GM21381 (cell line): Measurements from ENCODE around the gene TAS1R1.

Experiments used
- ATAC-seq: cut with Tn5 transposase; IDR thresholded peaks from one replicate; pipeline ENCODE4 v1.9.1; 2021; ENCODE audit warnings: mild to moderate bottlenecking, moderate library complexity; ENCODE audit not compliant: unreplicated experiment

TAS1R1 gene

DNA sequence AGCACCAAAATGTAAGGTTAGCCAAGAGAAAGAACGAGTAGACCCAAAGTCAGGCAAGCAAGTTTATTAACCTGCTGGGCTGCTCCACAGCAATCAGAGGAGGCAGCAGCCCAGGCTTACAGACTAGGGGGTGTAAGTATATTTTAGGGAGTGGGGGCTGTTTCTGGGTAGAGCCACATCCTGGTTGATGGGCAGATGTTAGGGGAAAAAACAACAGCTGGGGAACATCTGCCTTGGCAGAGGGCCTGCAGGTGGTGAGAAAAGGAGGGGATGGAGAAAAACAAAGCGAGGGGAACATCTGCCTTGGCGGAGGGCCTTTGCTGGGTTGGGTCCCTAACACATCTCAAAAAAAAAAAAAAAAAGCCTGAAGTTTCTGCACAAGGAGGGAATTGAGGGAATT, 15.0 kb downstream of the TAS1R1 start:
- no peak for ATAC-seq

- no peak for ATAC-seq
These were observed 15.9 kb downstream of the TAS1R1 start for GRCh38 chr1:6570987-6571386.

DNA sequence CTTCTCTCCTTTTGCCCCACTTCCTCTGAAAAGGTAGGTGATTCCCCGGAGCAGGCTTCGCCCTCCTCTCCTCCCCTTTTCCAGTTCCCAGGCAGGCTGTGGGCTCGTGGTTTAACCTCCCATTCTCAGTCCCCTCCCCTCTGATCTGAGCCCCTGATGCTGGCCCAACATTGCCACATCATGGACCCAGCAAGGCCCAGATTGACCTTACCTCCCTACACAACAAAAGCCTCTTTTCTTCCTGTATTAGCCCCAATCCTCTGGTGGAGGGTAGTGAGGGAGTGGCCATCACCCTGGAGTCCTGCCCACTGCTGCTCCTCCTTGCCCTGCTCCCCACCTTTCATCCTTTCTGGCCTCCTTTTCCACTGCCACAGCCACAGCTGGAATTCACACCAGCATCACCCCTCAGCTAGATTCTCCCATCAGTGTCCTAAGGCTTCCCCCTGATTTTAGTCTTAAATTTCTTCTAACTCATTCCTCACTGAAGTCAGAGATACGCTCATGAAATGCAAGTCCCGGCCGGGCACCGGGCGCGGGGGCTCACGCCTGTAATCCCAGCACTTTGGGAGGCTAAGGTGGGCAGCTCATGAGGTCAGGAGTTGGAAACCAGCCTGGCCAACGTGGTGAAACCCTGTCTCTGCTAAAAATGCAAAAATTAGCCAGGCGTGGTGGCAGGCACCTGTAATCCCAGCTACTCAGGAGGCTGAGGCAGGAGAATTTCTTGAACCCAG, 17.7 kb downstream of the TAS1R1 start:
- no peak for ATAC-seq

- ATAC-seq, result no peak
These were observed 19.0 kb downstream of the TAS1R1 start for GRCh38 chr1:6574025-6574620.

GRCh38 chr1:6574818-6575217, 19.7 kb downstream of the TAS1R1 start:
- ATAC-seq, result no peak

GRCh38 chr1:6577831-6578525, 22.9 kb downstream of the TAS1R1 start:
- no peak for ATAC-seq

GRCh38 chr1:6578624-6579373, 23.7 kb downstream of the TAS1R1 start:
- ATAC-seq, result no peak

- peak; percentile 98 for ATAC-seq
These were observed 24.4 kb downstream of the TAS1R1 start, which contains the start of gene ZBTB48 for GRCh38 chr1:6579374-6580118. Gene ZBTB48 (plus strand): TSS chr1:6579994. CDS start chr1:6580610, 616 bp downstream.

DNA sequence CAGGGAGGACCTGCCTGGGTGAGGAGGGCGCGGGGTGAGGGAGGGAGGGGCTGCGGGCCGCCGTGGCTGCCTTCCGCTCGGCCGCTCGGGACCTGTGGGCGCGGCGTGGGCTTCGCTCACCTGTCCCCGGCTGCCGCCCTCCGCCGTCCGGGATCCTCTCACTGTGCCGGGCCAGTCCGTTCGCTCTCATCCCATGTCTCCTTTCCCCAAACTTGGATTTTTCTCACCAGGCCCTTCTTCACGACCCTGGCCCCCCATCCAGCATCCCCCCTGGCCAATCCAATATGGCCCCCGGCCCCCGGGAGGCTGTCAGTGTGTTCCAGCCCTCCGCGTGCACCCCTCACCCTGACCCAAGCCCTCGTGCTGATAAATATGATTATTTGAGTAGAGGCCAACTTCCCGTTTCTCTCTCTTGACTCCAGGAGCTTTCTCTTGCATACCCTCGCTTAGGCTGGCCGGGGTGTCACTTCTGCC, 25.0 kb downstream of the TAS1R1 start:
- no peak for ATAC-seq

DNA sequence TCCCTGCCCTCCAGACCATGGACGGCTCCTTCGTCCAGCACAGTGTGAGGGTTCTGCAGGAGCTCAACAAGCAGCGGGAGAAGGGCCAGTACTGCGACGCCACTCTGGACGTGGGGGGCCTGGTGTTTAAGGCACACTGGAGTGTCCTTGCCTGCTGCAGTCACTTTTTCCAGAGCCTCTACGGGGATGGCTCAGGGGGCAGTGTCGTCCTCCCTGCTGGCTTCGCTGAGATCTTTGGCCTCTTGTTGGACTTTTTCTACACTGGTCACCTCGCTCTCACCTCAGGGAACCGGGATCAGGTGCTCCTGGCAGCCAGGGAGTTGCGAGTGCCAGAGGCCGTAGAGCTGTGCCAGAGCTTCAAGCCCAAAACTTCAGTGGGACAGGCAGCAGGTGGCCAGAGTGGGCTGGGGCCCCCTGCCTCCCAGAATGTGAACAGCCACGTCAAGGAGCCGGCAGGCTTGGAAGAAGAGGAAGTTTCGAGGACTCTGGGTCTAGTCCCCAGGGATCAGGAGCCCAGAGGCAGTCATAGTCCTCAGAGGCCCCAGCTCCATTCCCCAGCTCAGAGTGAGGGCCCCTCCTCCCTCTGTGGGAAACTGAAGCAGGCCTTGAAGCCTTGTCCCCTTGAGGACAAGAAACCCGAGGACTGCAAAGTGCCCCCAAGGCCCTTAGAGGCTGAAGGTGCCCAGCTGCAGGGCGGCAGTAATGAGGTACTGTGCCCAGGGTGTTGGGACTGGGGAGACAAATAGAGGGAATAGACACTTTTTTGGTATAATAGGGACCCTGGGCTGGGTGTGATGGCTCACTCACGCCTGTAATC, 25.7 kb downstream of the TAS1R1 start:
- ATAC-seq, result no peak

GRCh38 chr1:6581561-6582305, 26.6 kb downstream of the TAS1R1 start:
- ATAC-seq, result no peak

DNA sequence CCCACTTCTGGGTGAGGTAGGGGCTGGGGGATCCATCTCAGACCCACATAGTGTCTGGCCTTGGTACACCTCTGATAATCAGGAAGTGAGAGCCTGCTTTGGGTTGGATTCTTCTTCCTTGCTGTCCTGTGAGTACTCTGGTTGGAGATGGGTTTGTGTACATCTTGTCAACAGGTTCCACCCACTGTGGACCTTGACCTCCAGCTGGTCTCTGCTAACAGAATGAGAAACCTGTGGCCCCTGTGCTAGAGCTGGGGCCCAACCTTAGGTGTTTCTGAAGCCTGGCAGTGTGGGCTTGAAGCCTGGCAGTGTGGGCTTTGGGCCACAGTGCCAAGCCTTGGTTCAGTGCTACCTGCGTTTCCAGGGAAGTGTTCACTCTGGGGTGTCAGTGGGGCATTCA, 27.3 kb downstream of the TAS1R1 start:
- no peak for ATAC-seq

GRCh38 chr1:6584126-6585080, 29.3 kb downstream of the TAS1R1 start:
- no peak for ATAC-seq

GRCh38 chr1:6585081-6585722, 30.1 kb downstream of the TAS1R1 start:
- ATAC-seq, result no peak

DNA sequence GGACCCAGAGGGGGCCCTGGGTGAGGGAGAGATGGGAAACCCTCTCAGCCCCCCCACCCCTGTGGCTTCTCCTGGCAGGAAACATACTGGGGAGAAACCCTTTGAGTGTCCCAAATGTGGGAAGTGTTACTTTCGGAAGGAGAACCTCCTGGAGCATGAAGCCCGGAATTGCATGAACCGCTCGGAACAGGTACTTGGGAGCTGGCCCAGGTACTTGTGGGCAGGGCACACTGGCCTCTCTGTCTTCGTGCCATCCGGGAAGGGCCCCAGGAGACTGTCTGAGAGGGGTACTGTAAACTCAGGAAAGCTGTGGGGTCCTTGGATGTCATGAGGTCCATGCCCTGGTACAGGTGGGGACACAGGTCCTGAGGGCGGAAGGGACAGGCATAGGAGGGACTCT, 30.7 kb downstream of the TAS1R1 start:
- ATAC-seq, result no peak

GRCh38 chr1:6586404-6586816, 31.3 kb downstream of the TAS1R1 start:
- no peak for ATAC-seq

GRCh38 chr1:6587261-6588005, 32.3 kb downstream of the TAS1R1 start:
- no peak for ATAC-seq
